Kidney (tissue), 14 donors: ENCODE measurements around the gene ATXN10. TPM values are rescaled to one million over a fixed set of nuclear protein-coding genes. Genes with fewer than 3 reads are reported as not detected.

Experiments
- DNase-seq, 5 donors: peaks; one replicate each; pipeline ENCODE4 v3.0.0-alpha.2; 2013 to 2020
- FAIRE-seq: peaks from 2 replicates; lab custom pipeline; 2012; peaks lifted over from hg19 to GRCh38; lab: Jason Lieb, UNC
- H3K27ac ChIP-seq, 2 donors: one replicate each; pipeline ENCODE4 v1.7.0; 2013; ENCODE audit warnings: low read depth in 2 of 2, low read length in 2 of 2, inconsistent platforms in 1 of 2
- H3K27me3 ChIP-seq: one replicate; pipeline ENCODE4 v1.7.1; 2013; ENCODE audit warnings: low read length, inconsistent platforms; ENCODE audit not compliant: control insufficient read depth, insufficient read depth
- H3K36me3 ChIP-seq, 3 donors: one replicate each; pipeline versions ENCODE4 v1.7.0 to v1.7.1; 2013; ENCODE audit warnings: low read length in 3 of 3, control low read depth in 1 of 3, inconsistent platforms in 1 of 3; ENCODE audit not compliant: insufficient read depth in 3 of 3, control insufficient read depth in 2 of 3
- H3K4me1 ChIP-seq, 3 donors: one replicate each; pipeline versions ENCODE4 v1.7.0 to v1.7.1; 2013; ENCODE audit warnings: low read length in 3 of 3, inconsistent platforms in 1 of 3, low read depth in 1 of 3; ENCODE audit not compliant: control insufficient read depth in 2 of 3, insufficient read depth in 2 of 3
- H3K4me3 ChIP-seq, 3 donors: one replicate each; pipeline versions ENCODE4 v1.7.0 to v1.8.1; 2013; ENCODE audit warnings: low read length in 3 of 3, control low read depth in 1 of 3, inconsistent platforms in 1 of 3
- H3K9ac ChIP-seq, 3 donors: one replicate each; pipeline versions ENCODE4 v1.7.0 to v1.7.1; 2013; ENCODE audit warnings: low read length in 3 of 3, control low read depth in 1 of 3, inconsistent platforms in 1 of 3
- H3K9me3 ChIP-seq, 3 donors: one replicate each; pipeline versions ENCODE4 v1.7.0 to v1.7.1; 2013; ENCODE audit warnings: low read length in 3 of 3, control low read depth in 1 of 3, inconsistent platforms in 1 of 3; ENCODE audit not compliant: control insufficient read depth in 2 of 3, insufficient read depth in 1 of 3
- CTCF ChIP-seq: IDR thresholded peaks from 3 replicates; pipeline ENCODE4 v1.5.1; 2012; ENCODE audit warnings: mild to moderate bottlenecking, moderate library complexity, borderline replicate concordance; ENCODE audit not compliant: insufficient read depth; ENCODE audit errors: extremely low read depth
- intact Hi-C: fragments of 100-400 bp; cut with DNase I; formaldehyde crosslinking; loops from one replicate; pipeline ENCODE4 v1.11.1; 2022
- polyA plus RNA-seq: library from polyadenylated mRNA; stranded (reverse); fragments of 350-450 nt; fragmentation: Illumina TruSeq; extraction: RNeasy Lipid Tissue Mini Kit (QIAGEN cat#74804); gene quantifications from one replicate; pipeline ENCODE4 v1.2.3, GENCODE V29; 2014; ENCODE audit warnings: low read depth, low replicate concordance; ENCODE audit not compliant: insufficient read depth
- total RNA-seq: library from RNA; stranded (reverse); fragmentation: NEBNext Ultra II Directional; extraction: Animal tissue kit (Norgen Biotek cat#: 25700); gene quantifications from one replicate; pipeline ENCODE4 v1.2.1, GENCODE V29; 2021
- donor health status: control.
- donor health status: control.
- donor health status: control.
- donor health status: control.
- donor health status: control.
- donor health status: DM: yes; HTN: yes; CAD: no.
- donor health status: Normal renal cell carcinoma (clear cell type).

Gene ATXN10
- total and polyA plus RNA-seq, 2 donors from 2014 or later = 121 to 142 TPM

DNA sequence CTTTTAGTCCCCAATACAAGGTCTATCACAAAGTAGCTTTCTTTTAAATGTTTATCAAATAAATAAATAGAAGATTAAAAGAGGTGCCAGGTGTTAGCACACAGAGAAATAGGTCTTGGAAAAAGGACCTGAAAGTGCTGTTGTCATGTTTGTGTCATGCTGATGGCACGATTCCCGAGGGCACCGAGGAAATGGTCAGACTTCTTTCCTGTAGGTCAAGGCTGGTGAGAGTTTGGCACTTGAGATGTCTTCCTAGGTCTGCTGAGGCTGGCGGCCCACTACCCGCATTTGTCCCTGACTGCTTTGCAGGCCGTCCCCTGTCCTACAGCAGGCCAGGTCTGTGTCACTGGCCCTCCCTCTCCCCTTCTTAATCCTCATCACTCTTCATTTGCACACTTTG, 112.1 kb downstream of the ATXN10 start:
- Histone ChIP-seq H3K27me3 (no peaks in the 10 kb centered on the region), H3K9me3 (no peaks in the 10 kb centered on the region), H3K36me3 (no peaks in the 10 kb centered on the region), H3K9ac (no peak overlapping the region), H3K4me3 (no peak overlapping the region), H3K27ac (no peak overlapping the region), H3K4me1 (peaks cover 3 to 6% (median 5%) of the 10 kb centered on the region in 3 donors)
- FAIRE-seq (no peak), DNase-seq (no peak)
- intact Hi-C loops = no loop called here
- TF ChIP-seq CTCF = no peak

GRCh38 chr22:45784357-45785277, 113.0 kb downstream of the ATXN10 start:
- Histone ChIP-seq H3K27me3 (no peaks in the 10 kb centered on the region), H3K9ac (no peak overlapping the region), H3K27ac (peak overlapping the region in 1 of 2 donors; percentile 23), H3K4me3 (no peak overlapping the region), H3K36me3 (no peaks in the 10 kb centered on the region), H3K4me1 (peaks cover 3 to 7% (median 6%) of the 10 kb centered on the region in 3 donors), H3K9me3 (no peaks in the 10 kb centered on the region)
- intact Hi-C loops = no loop called here
- TF ChIP-seq CTCF = no peak
- FAIRE-seq = no peak
- DNase-seq = peak in 2 of 5 donors; percentile 19 to 38

GRCh38 chr22:45785458-45785857, 113.8 kb downstream of the ATXN10 start:
- H3K4me1 ChIP-seq = peaks cover 3 to 8% (median 6%) of the 10 kb centered on the region in 3 donors
- H3K27me3 ChIP-seq = no peaks in the 10 kb centered on the region
- DNase-seq = no peak
- H3K36me3 ChIP-seq = no peaks in the 10 kb centered on the region
- no peaks in the 10 kb centered on the region for H3K9me3 ChIP-seq
- no peak for FAIRE-seq
- TF ChIP-seq CTCF = no peak
- no peak overlapping the region for H3K9ac ChIP-seq
- intact Hi-C loops = no loop called here
- H3K4me3 ChIP-seq = no peak overlapping the region
- no peak overlapping the region for H3K27ac ChIP-seq
